Heart right ventricle (tissue), 16 donors: ENCODE measurements around the gene SECTM1. TPM values are rescaled to one million over a fixed set of nuclear protein-coding genes. Genes with fewer than 3 reads are reported as not detected.

ENCODE experiments used
- ATAC-seq, 8 donors: fragments of 200-7000 bp; cut with Tn5 transposase; one replicate each; pipeline ENCODE4 v1.9.1; 2020; ENCODE audit warnings: mild to moderate bottlenecking in 8 of 8, moderate library complexity in 8 of 8, moderate number of reproducible peaks in 1 of 8
- DNase-seq, 2 donors: peaks; one replicate each; pipeline ENCODE4 v3.0.0-alpha.2; 2020
- H3K27ac ChIP-seq, 10 donors: fragments of 200-600 bp; sonication (generic) in 2 of 10; one replicate each; pipeline versions ENCODE4 v1.5.0 to v1.8.0; 2020 to 2022; ENCODE audit warnings: mild to moderate bottlenecking in 3 of 10
- H3K27me3 ChIP-seq, 7 donors: fragments of 200-600 bp; one replicate each; pipeline ENCODE4 v1.8.0; 2021 to 2022; ENCODE audit warnings: mild to moderate bottlenecking in 2 of 7
- H3K36me3 ChIP-seq, 9 donors: fragments of 200-600 bp; sonication (generic) in 1 of 9; one replicate each; pipeline versions ENCODE4 v1.5.0 to v1.8.0; 2020 to 2022; ENCODE audit warnings: mild to moderate bottlenecking in 2 of 9
- H3K4me1 ChIP-seq, 9 donors: fragments of 200-600 bp; sonication (generic) in 1 of 9; one replicate each; pipeline versions ENCODE4 v1.5.0 to v1.8.0; 2020 to 2022; ENCODE audit warnings: mild to moderate bottlenecking in 4 of 9
- H3K4me3 ChIP-seq, 10 donors: fragments of 200-600 bp; sonication (generic) in 2 of 10; one replicate each; pipeline versions ENCODE4 v1.5.0 to v1.8.0; 2020 to 2022; ENCODE audit warnings: mild to moderate bottlenecking in 7 of 10, moderate library complexity in 2 of 10
- H3K9me3 ChIP-seq, 11 donors: fragments of 200-600 bp in 10 of 11; sonication (generic) in 2 of 11; one replicate each; pipeline versions ENCODE4 v1.5.0 to v1.8.0; 2013 to 2022; ENCODE audit warnings: mild to moderate bottlenecking in 2 of 11, control low read depth in 1 of 11, moderate library complexity in 1 of 11
- CTCF ChIP-seq, 9 donors: fragments of 200-600 bp; sonication (generic) in 2 of 9; IDR thresholded peaks; one replicate each; pipeline versions ENCODE4 v1.5.0 to v1.8.0; 2021 to 2022; ENCODE audit warnings: antibody characterized with exemption in 9 of 9, mild to moderate bottlenecking in 5 of 9, moderate library complexity in 1 of 9
- WGBS, 2 donors: extraction: QIAGEN DNeasy Blood & Tissue Kit; methylation state at CpG; one replicate each; pipeline ENCODE4 v1.1.7; 2013; ENCODE audit warnings: inconsistent platforms in 1 of 2; 5-methylcytosine and 5-hydroxymethylcytosine counted together
- intact Hi-C, 10 donors: fragments of 100-400 bp; cut with DNase I; formaldehyde crosslinking; loops; one replicate each; pipeline versions ENCODE4 v1.11.1 to v1.14.2; 2022
- polyA plus RNA-seq, 2 donors: library from polyadenylated mRNA; stranded (reverse); fragments of 200-250 nt; gene quantifications; one replicate each; pipeline ENCODE4 v1.2.3, GENCODE V29; 2013
- total RNA-seq, 10 donors: library from RNA; stranded (reverse); fragmentation: NEBNext Ultra II Directional in 3 of 10; extraction: Animal tissue kit (Norgen Biotek cat#: 25700) in 3 of 10; gene quantifications; one replicate each; pipeline versions ENCODE4 v1.2.1 to v1.2.4, GENCODE V29; 2021 to 2023
- donor health status: Arrhythmogenic right ventricular cardiomyopathy.
- donor health status: ischemic (EF 13 %, LVEDD 7.1; RV severe dilation, severe dysfunction).
- donor health status: healthy with polysubstance abuse.
- donor health status: DM: no; HTN: yes; CAD: no.
- donor health status: DM: no; HTN: no; CAD: no.
- donor health status: ischemic (EF 25% LVEDD 6.9; RV normal size, moderate dysfunction).
- donor health status: ischemic (EF 25% LVEDD 5.7; RV mildly dilated, moderate dysfunction).
- donor health status: healthy.
- donor health status: DM: yes; HTN: yes; CAD: no.
- donor health status: Ischemic cardiomyopathy.
- donor health status: ischemic (EF 35%, LVEDD 5.7; RV mildly dilated, moderate dysfunction).
- donor health status: nonischemic (EF 11% LVEDD 7.7; RV severe dilation, severe dysfunction).
- donor health status: DM: yes; HTN: yes; CAD: no.
- donor health status: PGD.
- donor health status: ischemic (EF 29% LVEDD 5.4; RV normal size, mild dysfunction).
- donor health status: nonischemic (EF 23%, LVEDD 6.1; RV moderate dilation, normal function).

SECTM1 gene
- total and polyA plus RNA-seq, 12 donors = 1.7 to 29.9 (median 3.6) TPM

GRCh38 chr17:82304826-82305726 is 28.5 kb downstream of the SECTM1 start:
- Histone ChIP-seq H3K27me3 (peaks cover 0 to 54% (median 14%) of the 10 kb centered on the region in 7 donors), H3K36me3 (no peaks in the 10 kb centered on the region), H3K9me3 (no peaks in the 10 kb centered on the region), H3K4me3 (no peak overlapping the region), H3K27ac (no peak overlapping the region), H3K4me1 (peaks cover 0 to 42% (median 0%) of the 10 kb centered on the region in 9 donors)
- WGBS, 2 donors = 88 to 91% methylated on average over 23 of the region's 23 CpGs
- no peak for TF ChIP-seq CTCF (IDR thresholded peaks at IDR 0.05)
- ATAC-seq (no peak), DNase-seq (no peak)
- intact Hi-C loops = no loop called here

GRCh38 chr17:82303944-82304808 is 29.4 kb downstream of the SECTM1 start:
- peak in 1 of 8 donors; percentile 17 for ATAC-seq
- no peak overlapping the region for H3K4me3 ChIP-seq
- intact Hi-C loops = no loop called here
- peaks cover 0 to 45% (median 5%) of the 10 kb centered on the region in 7 donors for H3K27me3 ChIP-seq
- DNase-seq = peak in 1 of 2 donors; percentile 21
- H3K27ac ChIP-seq = peak overlapping the region in 1 of 10 donors; percentile 34
- 65 to 66% methylated on average over 24 to 26 of the region's 26 CpGs for WGBS, 2 donors
- H3K4me1 ChIP-seq = peaks cover 0 to 51% (median 0%) of the 10 kb centered on the region in 9 donors
- no peak for TF ChIP-seq CTCF (IDR thresholded peaks at IDR 0.05)
- H3K9me3 ChIP-seq = no peaks in the 10 kb centered on the region
- no peaks in the 10 kb centered on the region for H3K36me3 ChIP-seq

GRCh38 chr17:82302991-82303943 is 30.3 kb downstream of the SECTM1 start:
- no peak for TF ChIP-seq CTCF (IDR thresholded peaks at IDR 0.05)
- Histone ChIP-seq H3K4me3 (no peak overlapping the region), H3K36me3 (no peaks in the 10 kb centered on the region), H3K9me3 (no peaks in the 10 kb centered on the region), H3K27me3 (peaks cover 0 to 42% (median 0%) of the 10 kb centered on the region in 7 donors), H3K4me1 (peaks cover 7 to 56% (median 9%) of the 10 kb centered on the region in 9 donors), H3K27ac (peak overlapping the region in 1 of 10 donors; percentile 61)
- DNase-seq = no peak
- 78 to 83% methylated on average over 35 of the region's 35 CpGs for WGBS, 2 donors
- ATAC-seq = no peak
- intact Hi-C loops = no loop called here
